Ishikawa (cell line): ENCODE measurements around the gene DKC1.

Experiments used
- CEBPB ChIP-seq: IDR thresholded peaks from 2 replicates; pipeline ENCODE4 v1.6.1; 2012
- CREB1 ChIP-seq: IDR thresholded peaks from 2 replicates; pipeline ENCODE4 v1.6.1; 2012; ENCODE audit warnings: low read depth
- EGR1 ChIP-seq: IDR thresholded peaks from 2 replicates; pipeline ENCODE4 v1.6.1; 2012
- EP300 ChIP-seq: IDR thresholded peaks from 2 replicates; pipeline ENCODE4 v1.6.1; 2012; ENCODE audit warnings: borderline replicate concordance
- FOXM1 ChIP-seq: IDR thresholded peaks from 2 replicates; pipeline ENCODE4 v1.6.1; 2012; ENCODE audit warnings: low read depth, borderline replicate concordance
- MAX ChIP-seq: IDR thresholded peaks from 2 replicates; pipeline ENCODE4 v1.6.1; 2012
- NFIC ChIP-seq: IDR thresholded peaks from 2 replicates; pipeline ENCODE4 v1.6.1; 2012
- RAD21 ChIP-seq: IDR thresholded peaks from 2 replicates; pipeline ENCODE4 v1.6.1; 2012; ENCODE audit warnings: low read depth
- TAF1 ChIP-seq: IDR thresholded peaks from 2 replicates; pipeline ENCODE4 v1.6.1; 2012; ENCODE audit warnings: low read depth, mild to moderate bottlenecking
- TCF12 ChIP-seq: IDR thresholded peaks from 2 replicates; pipeline ENCODE4 v1.6.1; 2012; ENCODE audit warnings: low read depth
- TEAD4 ChIP-seq: IDR thresholded peaks from 2 replicates; pipeline ENCODE4 v1.6.1; 2012
- USF1 ChIP-seq: IDR thresholded peaks from 2 replicates; pipeline ENCODE4 v1.6.1; 2012
- YY1 ChIP-seq: IDR thresholded peaks from 2 replicates; pipeline ENCODE4 v1.6.1; 2012; ENCODE audit warnings: low read depth
- ZBTB7A ChIP-seq: IDR thresholded peaks from 2 replicates; pipeline ENCODE4 v1.6.1; 2012; ENCODE audit warnings: low read depth
- TF ChIP-seq, protein P1 (sequence below): IDR thresholded peaks from 2 replicates; pipeline ENCODE4 v1.6.1; 2012; ENCODE audit warnings: low read depth, mild to moderate bottlenecking

Gene DKC1

DNA sequence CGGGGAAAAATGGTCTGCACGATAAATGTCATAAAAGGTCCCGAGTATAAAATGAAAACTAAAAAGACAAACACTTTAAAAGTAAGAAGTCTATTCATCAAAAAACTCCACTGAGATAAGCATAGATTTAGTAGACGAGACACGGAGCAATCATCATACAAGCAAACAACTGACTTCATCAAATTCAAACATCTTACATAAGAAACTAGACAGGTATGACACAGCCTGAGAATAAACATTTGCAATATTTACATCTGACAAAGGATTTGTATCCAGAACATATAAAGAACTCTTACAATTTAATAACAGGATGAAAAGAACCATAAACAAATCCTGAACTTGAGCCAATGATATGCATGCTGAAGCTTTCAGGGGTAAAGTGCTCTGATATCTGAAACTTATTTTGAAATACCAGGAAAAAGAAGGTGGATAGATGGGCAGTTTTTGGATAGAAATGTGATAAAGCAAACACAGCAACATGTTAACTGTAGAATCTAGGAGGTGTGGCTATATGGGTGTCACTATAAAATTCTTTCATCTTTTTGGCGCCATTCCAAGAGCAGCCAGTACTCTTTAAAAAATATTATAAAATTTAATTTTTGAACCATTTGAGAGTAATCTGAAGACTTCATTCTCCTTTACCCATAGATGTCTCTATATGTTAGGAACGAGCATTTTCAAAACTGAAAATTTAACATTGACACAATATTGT lies 30.6 kb downstream of the DKC1 start:
- TF ChIP-seq ZBTB7A (no peak), MAX (no peak), EGR1 (no peak), TAF1 (no peak), YY1 (no peak), NFIC (no peak), CREB1 (no peak), USF1 (no peak), TCF12 (no peak), TEAD4 (no peak), EP300 (no peak), RAD21 (no peak), FOXM1 (no peak), CEBPB (no peak)
- TF ChIP-seq, protein P1, sequence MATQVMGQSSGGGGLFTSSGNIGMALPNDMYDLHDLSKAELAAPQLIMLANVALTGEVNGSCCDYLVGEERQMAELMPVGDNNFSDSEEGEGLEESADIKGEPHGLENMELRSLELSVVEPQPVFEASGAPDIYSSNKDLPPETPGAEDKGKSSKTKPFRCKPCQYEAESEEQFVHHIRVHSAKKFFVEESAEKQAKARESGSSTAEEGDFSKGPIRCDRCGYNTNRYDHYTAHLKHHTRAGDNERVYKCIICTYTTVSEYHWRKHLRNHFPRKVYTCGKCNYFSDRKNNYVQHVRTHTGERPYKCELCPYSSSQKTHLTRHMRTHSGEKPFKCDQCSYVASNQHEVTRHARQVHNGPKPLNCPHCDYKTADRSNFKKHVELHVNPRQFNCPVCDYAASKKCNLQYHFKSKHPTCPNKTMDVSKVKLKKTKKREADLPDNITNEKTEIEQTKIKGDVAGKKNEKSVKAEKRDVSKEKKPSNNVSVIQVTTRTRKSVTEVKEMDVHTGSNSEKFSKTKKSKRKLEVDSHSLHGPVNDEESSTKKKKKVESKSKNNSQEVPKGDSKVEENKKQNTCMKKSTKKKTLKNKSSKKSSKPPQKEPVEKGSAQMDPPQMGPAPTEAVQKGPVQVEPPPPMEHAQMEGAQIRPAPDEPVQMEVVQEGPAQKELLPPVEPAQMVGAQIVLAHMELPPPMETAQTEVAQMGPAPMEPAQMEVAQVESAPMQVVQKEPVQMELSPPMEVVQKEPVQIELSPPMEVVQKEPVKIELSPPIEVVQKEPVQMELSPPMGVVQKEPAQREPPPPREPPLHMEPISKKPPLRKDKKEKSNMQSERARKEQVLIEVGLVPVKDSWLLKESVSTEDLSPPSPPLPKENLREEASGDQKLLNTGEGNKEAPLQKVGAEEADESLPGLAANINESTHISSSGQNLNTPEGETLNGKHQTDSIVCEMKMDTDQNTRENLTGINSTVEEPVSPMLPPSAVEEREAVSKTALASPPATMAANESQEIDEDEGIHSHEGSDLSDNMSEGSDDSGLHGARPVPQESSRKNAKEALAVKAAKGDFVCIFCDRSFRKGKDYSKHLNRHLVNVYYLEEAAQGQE, result no peak

DNA sequence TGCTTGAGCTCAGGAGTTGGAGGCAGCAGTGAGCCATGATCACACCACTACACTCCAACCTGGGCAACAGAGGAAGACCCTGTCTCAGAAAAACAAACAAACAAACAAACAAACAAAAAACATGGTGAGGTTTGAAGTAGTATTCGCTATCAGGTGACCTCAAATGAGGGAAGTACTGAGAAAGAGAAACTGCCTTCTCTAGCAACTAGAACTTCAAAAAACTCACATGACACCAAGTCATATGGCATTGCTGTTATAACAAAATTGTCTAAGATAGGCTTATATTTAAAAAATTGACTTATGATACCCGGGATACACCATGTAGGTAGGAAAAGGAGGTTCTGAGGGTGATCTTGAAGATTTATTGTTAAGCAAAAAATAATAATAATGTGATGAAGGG lies 32.4 kb downstream of the DKC1 start:
- TF ChIP-seq MAX (no peak), TEAD4 (no peak), EGR1 (no peak), CREB1 (no peak), RAD21 (no peak), ZBTB7A (no peak), FOXM1 (no peak), NFIC (no peak), USF1 (no peak), EP300 (no peak), CEBPB (no peak), TCF12 (no peak), TAF1 (no peak), YY1 (no peak)
- TF ChIP-seq, protein P1, result no peak

- TF ChIP-seq NFIC (no peak), TAF1 (no peak), EGR1 (no peak), FOXM1 (no peak), EP300 (no peak), CEBPB (no peak), CREB1 (no peak), YY1 (no peak), MAX (no peak), USF1 (no peak), ZBTB7A (no peak), RAD21 (no peak), TEAD4 (no peak)
- TF ChIP-seq, protein P1, result no peak
Measured at GRCh38 chrX:154797006-154797405, 34.3 kb downstream of the DKC1 start.
